GM23338 (cell line): Measurements from ENCODE around the gene ZNF609. TPM values are rescaled to one million over a fixed set of nuclear protein-coding genes. Genes with fewer than 3 reads are reported as not detected.

Experiments
- ATAC-seq: fragments of 200-7000 bp; cut with Tn5 transposase; 3 replicates; pipeline ENCODE4 v1.9.1; 2020
- DNase-seq: peaks from one replicate; pipeline ENCODE4 v3.0.0-alpha.2; 2015; ENCODE audit warnings: low spot score
- H2AFZ ChIP-seq: fragments of 200-600 bp; sonication (generic); 2 replicates; pipeline ENCODE4 v1.8.0; 2016; ENCODE audit warnings: antibody characterized with exemption, mild to moderate bottlenecking, moderate library complexity
- H3F3A ChIP-seq: fragments of 200-600 bp; sonication (generic); replicated peaks from 2 replicates; pipeline ENCODE4 v1.8.0; 2017; ENCODE audit warnings: antibody characterized with exemption, mixed run types, low read depth
- H3K27ac ChIP-seq: fragments of 200-600 bp; sonication (generic); 2 replicates; pipeline ENCODE4 v1.6.1; 2016; ENCODE audit warnings: low read depth
- H3K27me3 ChIP-seq: fragments of 200-600 bp; sonication (generic); 2 replicates; pipeline ENCODE4 v1.8.0; 2016; ENCODE audit warnings: mild to moderate bottlenecking, mixed run types, moderate library complexity; ENCODE audit not compliant: insufficient read depth
- H3K36me3 ChIP-seq: fragments of 200-600 bp; sonication (generic); 2 replicates; pipeline ENCODE4 v1.8.0; 2016; ENCODE audit warnings: mild to moderate bottlenecking; ENCODE audit not compliant: insufficient read depth
- H3K4me1 ChIP-seq: fragments of 200-600 bp; sonication (generic); 2 replicates; pipeline ENCODE4 v1.8.0; 2016; ENCODE audit warnings: mild to moderate bottlenecking, moderate library complexity; ENCODE audit not compliant: insufficient read depth
- H3K4me2 ChIP-seq: fragments of 200-600 bp; sonication (generic); 2 replicates; pipeline ENCODE4 v1.7.1; 2017; ENCODE audit warnings: mixed run types
- H3K4me3 ChIP-seq: fragments of 200-600 bp; sonication (generic); 2 replicates; pipeline ENCODE4 v1.6.1; 2016; ENCODE audit warnings: mixed run types
- H3K79me2 ChIP-seq: fragments of 200-600 bp; sonication (generic); replicated peaks from 2 replicates; pipeline ENCODE4 v1.8.0; 2017; ENCODE audit warnings: mild to moderate bottlenecking; ENCODE audit not compliant: insufficient read depth
- H3K9me2 ChIP-seq: fragments of 200-600 bp; sonication (generic); 2 replicates; pipeline ENCODE4 v1.8.0; 2017; ENCODE audit not compliant: insufficient read depth
- H4K20me1 ChIP-seq: fragments of 200-600 bp; sonication (generic); replicated peaks from 2 replicates; pipeline ENCODE4 v1.8.0; 2017; ENCODE audit warnings: mild to moderate bottlenecking; ENCODE audit not compliant: insufficient read depth
- H3K27ac Mint-ChIP-seq: 2 replicates; pipeline ENCODE4 v1.8.0; 2020; ENCODE audit warnings: inconsistent platforms, mild to moderate bottlenecking, moderate library complexity, mixed read lengths
- H3K27me3 Mint-ChIP-seq: 3 replicates; pipeline ENCODE4 v1.8.0; 2022; ENCODE audit warnings: low read depth, mild to moderate bottlenecking, moderate library complexity, mixed read lengths, inconsistent platforms; ENCODE audit not compliant: insufficient read depth, poor library complexity
- H3K36me3 Mint-ChIP-seq: 3 replicates; pipeline ENCODE4 v1.8.0; 2021; ENCODE audit warnings: low read depth, mild to moderate bottlenecking, inconsistent platforms, moderate library complexity, mixed read lengths
- H3K4me1 Mint-ChIP-seq: 3 replicates; pipeline ENCODE4 v1.8.0; 2020; ENCODE audit warnings: mild to moderate bottlenecking, inconsistent platforms, mixed read lengths
- H3K4me3 Mint-ChIP-seq: 3 replicates; pipeline ENCODE4 v1.8.0; 2021; ENCODE audit warnings: moderate library complexity, mild to moderate bottlenecking, inconsistent platforms, mixed read lengths
- H3K9me3 Mint-ChIP-seq: 3 replicates; pipeline ENCODE4 v1.8.0; 2020; ENCODE audit warnings: moderate library complexity, mild to moderate bottlenecking, inconsistent platforms, mixed read lengths
- CREB1 ChIP-seq: fragments of 250-450 bp; sonication (Bioruptor Pico); IDR thresholded peaks from 2 replicates; pipeline ENCODE4 v1.5.0; 2020; ENCODE audit warnings: low read depth, mild to moderate bottlenecking, moderate library complexity
- EZH2 ChIP-seq: fragments of 200-600 bp; sonication (generic); IDR thresholded peaks from one replicate; pipeline ENCODE4 v1.8.0; 2017; ENCODE audit warnings: antibody characterized with exemption, mild to moderate bottlenecking, low read depth; ENCODE audit not compliant: unreplicated experiment
- EZH2phosphoT487 ChIP-seq: fragments of 200-600 bp; sonication (generic); IDR thresholded peaks from one replicate; pipeline ENCODE4 v1.8.1; 2018; ENCODE audit warnings: antibody characterized with exemption; ENCODE audit not compliant: unreplicated experiment
- JUNB ChIP-seq: IDR thresholded peaks from one replicate; pipeline ENCODE4 v1.6.1; 2016; ENCODE audit warnings: antibody characterized with exemption; ENCODE audit not compliant: unreplicated experiment
- POLR2AphosphoS5 ChIP-seq: IDR thresholded peaks from 2 replicates; pipeline ENCODE4 v1.6.1; 2016; ENCODE audit warnings: antibody characterized with exemption, low read depth
- STAT1 ChIP-seq: IDR thresholded peaks from one replicate; pipeline ENCODE4 v1.6.1; 2016; ENCODE audit warnings: antibody characterized with exemption; ENCODE audit not compliant: unreplicated experiment
- ZNF114 ChIP-seq: fragments of 250-450 bp; sonication (Bioruptor Pico); IDR thresholded peaks from 2 replicates; pipeline ENCODE4 v1.5.0; 2020; ENCODE audit warnings: mild to moderate bottlenecking, moderate library complexity
- ZNF331 ChIP-seq: fragments of 250-450 bp; sonication (Bioruptor Pico); IDR thresholded peaks from 2 replicates; pipeline ENCODE4 v1.5.0; 2020; ENCODE audit warnings: low read depth, mild to moderate bottlenecking, moderate library complexity
- polyA plus RNA-seq: library from polyadenylated mRNA; unstranded; fragments of >200 nt; fragmentation: Nextera tagmentation; extraction: Ambion mirVana; gene quantifications from 2 replicates; pipeline ENCODE4 v1.2.1, GENCODE V29; 2016
- total RNA-seq: library from RNA; depleted of rRNA; stranded (reverse); fragments of >200 nt; shearing (Covaris generic); gene quantifications from 2 replicates; pipeline ENCODE4 v1.2.3, GENCODE V29; 2014
- TF ChIP-seq, protein P1 (sequence below), 2 experiments: fragments of 200-600 bp in 1 of 2; sonication (generic) in 1 of 2; conservative IDR thresholded peaks; 2 replicates each; pipeline versions ENCODE4 v1.5.1 to v1.6.1; 2016 to 2017; ENCODE audit warnings: antibody characterized with exemption in 2 of 2, low read depth in 2 of 2, mild to moderate bottlenecking in 2 of 2, moderate library complexity in 1 of 2
- TF ChIP-seq, protein P2 (sequence below): IDR thresholded peaks from one replicate; pipeline ENCODE4 v1.6.1; 2018; ENCODE audit warnings: antibody characterized with exemption; ENCODE audit not compliant: unreplicated experiment
- TF ChIP-seq, protein P3 (sequence below): fragments of 250-450 bp; sonication (Bioruptor Pico); IDR thresholded peaks from 2 replicates; pipeline ENCODE4 v1.5.0; 2020; ENCODE audit warnings: mild to moderate bottlenecking, moderate library complexity

The ZNF609 gene
- total and polyA plus RNA-seq, 2 experiments from 2014 or later, result 26.4 to 40.2 TPM

DNA sequence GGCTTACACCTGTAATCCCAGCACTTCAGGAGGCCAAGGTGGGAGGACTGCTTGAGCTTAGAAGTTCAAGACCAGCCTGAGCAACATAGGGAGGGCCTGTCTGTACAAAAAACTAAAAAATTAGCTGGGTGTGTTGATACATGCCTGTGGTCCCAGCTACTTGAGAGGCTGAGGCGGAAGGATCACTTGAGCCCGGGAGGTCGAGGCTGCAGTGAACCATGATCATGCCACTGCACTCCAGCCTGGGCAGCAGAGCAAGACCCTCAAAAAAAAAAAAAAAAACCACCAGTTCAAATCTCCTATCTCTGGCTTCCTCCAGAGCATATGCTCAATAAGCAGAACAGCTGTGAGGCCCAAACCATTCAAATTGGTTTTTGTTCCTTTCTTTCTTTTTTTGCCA lies 53.4 kb downstream of the ZNF609 start:
- Histone ChIP-seq H4K20me1 (peaks cover 51% of the 10 kb centered on the region), H3K9me2 (no peaks in the 10 kb centered on the region), H2AFZ (no peak overlapping the region), H3K4me2 (no peak overlapping the region), H3K36me3 (no peaks in the 10 kb centered on the region), H3F3A (no peaks in the 10 kb centered on the region), H3K79me2 (peaks cover 99% of the 10 kb centered on the region), H3K4me3 (no peak overlapping the region), H3K27ac (no peak overlapping the region), H3K27me3 (no peaks in the 10 kb centered on the region), H3K4me1 (peaks cover 20% of the 10 kb centered on the region)
- DNase-seq (no peak), ATAC-seq (no peak)
- no peak overlapping the region for H3K27ac Mint-ChIP-seq
- peaks cover 22% of the 10 kb centered on the region for H3K4me1 Mint-ChIP-seq
- peaks cover 5% of the 10 kb centered on the region for H3K27me3 Mint-ChIP-seq
- H3K36me3 Mint-ChIP-seq, result peaks cover 3% of the 10 kb centered on the region; the same call in 1 of the 3 replicates
- H3K9me3 Mint-ChIP-seq, result no peaks in the 10 kb centered on the region
- TF ChIP-seq CREB1 (CRISPR knock-in tag) (no peak), ZNF331 (CRISPR knock-in tag) (no peak), ZNF114 (CRISPR knock-in tag) (no peak), STAT1 (no peak), EZH2phosphoT487 (no peak), JUNB (no peak), EZH2 (no peak), POLR2AphosphoS5 (no peak)
- TF ChIP-seq, protein P1, sequence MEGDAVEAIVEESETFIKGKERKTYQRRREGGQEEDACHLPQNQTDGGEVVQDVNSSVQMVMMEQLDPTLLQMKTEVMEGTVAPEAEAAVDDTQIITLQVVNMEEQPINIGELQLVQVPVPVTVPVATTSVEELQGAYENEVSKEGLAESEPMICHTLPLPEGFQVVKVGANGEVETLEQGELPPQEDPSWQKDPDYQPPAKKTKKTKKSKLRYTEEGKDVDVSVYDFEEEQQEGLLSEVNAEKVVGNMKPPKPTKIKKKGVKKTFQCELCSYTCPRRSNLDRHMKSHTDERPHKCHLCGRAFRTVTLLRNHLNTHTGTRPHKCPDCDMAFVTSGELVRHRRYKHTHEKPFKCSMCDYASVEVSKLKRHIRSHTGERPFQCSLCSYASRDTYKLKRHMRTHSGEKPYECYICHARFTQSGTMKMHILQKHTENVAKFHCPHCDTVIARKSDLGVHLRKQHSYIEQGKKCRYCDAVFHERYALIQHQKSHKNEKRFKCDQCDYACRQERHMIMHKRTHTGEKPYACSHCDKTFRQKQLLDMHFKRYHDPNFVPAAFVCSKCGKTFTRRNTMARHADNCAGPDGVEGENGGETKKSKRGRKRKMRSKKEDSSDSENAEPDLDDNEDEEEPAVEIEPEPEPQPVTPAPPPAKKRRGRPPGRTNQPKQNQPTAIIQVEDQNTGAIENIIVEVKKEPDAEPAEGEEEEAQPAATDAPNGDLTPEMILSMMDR (conservative IDR thresholded peaks at IDR 0.05; ENCODE audit: low read depth in 2 of 2), result no peak
- TF ChIP-seq, protein P2, sequence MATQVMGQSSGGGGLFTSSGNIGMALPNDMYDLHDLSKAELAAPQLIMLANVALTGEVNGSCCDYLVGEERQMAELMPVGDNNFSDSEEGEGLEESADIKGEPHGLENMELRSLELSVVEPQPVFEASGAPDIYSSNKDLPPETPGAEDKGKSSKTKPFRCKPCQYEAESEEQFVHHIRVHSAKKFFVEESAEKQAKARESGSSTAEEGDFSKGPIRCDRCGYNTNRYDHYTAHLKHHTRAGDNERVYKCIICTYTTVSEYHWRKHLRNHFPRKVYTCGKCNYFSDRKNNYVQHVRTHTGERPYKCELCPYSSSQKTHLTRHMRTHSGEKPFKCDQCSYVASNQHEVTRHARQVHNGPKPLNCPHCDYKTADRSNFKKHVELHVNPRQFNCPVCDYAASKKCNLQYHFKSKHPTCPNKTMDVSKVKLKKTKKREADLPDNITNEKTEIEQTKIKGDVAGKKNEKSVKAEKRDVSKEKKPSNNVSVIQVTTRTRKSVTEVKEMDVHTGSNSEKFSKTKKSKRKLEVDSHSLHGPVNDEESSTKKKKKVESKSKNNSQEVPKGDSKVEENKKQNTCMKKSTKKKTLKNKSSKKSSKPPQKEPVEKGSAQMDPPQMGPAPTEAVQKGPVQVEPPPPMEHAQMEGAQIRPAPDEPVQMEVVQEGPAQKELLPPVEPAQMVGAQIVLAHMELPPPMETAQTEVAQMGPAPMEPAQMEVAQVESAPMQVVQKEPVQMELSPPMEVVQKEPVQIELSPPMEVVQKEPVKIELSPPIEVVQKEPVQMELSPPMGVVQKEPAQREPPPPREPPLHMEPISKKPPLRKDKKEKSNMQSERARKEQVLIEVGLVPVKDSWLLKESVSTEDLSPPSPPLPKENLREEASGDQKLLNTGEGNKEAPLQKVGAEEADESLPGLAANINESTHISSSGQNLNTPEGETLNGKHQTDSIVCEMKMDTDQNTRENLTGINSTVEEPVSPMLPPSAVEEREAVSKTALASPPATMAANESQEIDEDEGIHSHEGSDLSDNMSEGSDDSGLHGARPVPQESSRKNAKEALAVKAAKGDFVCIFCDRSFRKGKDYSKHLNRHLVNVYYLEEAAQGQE, result no peak
- TF ChIP-seq, protein P3, sequence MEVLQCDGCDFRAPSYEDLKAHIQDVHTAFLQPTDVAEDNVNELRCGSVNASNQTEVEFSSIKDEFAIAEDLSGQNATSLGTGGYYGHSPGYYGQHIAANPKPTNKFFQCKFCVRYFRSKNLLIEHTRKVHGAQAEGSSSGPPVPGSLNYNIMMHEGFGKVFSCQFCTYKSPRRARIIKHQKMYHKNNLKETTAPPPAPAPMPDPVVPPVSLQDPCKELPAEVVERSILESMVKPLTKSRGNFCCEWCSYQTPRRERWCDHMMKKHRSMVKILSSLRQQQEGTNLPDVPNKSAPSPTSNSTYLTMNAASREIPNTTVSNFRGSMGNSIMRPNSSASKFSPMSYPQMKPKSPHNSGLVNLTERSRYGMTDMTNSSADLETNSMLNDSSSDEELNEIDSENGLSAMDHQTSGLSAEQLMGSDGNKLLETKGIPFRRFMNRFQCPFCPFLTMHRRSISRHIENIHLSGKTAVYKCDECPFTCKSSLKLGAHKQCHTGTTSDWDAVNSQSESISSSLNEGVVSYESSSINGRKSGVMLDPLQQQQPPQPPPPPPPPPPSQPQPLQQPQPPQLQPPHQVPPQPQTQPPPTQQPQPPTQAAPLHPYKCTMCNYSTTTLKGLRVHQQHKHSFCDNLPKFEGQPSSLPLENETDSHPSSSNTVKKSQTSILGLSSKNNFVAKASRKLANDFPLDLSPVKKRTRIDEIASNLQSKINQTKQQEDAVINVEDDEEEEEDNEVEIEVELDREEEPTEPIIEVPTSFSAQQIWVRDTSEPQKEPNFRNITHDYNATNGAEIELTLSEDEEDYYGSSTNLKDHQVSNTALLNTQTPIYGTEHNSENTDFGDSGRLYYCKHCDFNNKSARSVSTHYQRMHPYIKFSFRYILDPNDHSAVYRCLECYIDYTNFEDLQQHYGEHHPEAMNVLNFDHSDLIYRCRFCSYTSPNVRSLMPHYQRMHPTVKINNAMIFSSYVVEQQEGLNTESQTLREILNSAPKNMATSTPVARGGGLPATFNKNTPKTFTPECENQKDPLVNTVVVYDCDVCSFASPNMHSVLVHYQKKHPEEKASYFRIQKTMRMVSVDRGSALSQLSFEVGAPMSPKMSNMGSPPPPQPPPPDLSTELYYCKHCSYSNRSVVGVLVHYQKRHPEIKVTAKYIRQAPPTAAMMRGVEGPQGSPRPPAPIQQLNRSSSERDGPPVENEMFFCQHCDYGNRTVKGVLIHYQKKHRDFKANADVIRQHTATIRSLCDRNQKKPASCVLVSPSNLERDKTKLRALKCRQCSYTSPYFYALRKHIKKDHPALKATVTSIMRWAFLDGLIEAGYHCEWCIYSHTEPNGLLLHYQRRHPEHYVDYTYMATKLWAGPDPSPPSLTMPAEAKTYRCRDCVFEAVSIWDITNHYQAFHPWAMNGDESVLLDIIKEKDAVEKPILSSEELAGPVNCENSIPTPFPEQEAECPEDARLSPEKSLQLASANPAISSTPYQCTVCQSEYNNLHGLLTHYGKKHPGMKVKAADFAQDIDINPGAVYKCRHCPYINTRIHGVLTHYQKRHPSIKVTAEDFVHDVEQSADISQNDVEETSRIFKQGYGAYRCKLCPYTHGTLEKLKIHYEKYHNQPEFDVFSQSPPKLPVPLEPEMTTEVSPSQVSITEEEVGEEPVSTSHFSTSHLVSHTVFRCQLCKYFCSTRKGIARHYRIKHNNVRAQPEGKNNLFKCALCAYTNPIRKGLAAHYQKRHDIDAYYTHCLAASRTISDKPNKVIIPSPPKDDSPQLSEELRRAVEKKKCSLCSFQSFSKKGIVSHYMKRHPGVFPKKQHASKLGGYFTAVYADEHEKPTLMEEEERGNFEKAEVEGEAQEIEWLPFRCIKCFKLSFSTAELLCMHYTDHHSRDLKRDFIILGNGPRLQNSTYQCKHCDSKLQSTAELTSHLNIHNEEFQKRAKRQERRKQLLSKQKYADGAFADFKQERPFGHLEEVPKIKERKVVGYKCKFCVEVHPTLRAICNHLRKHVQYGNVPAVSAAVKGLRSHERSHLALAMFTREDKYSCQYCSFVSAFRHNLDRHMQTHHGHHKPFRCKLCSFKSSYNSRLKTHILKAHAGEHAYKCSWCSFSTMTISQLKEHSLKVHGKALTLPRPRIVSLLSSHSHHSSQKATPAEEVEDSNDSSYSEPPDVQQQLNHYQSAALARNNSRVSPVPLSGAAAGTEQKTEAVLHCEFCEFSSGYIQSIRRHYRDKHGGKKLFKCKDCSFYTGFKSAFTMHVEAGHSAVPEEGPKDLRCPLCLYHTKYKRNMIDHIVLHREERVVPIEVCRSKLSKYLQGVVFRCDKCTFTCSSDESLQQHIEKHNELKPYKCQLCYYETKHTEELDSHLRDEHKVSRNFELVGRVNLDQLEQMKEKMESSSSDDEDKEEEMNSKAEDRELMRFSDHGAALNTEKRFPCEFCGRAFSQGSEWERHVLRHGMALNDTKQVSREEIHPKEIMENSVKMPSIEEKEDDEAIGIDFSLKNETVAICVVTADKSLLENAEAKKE, result no peak
- no peak overlapping the region for H3K4me3 Mint-ChIP-seq
